NCI-H2171 (cell line): ENCODE results near the gene CALU.

ENCODE experiments used
- DNase-seq: peaks from one replicate; lab custom pipeline; 2025; lab: John Stamatoyannopoulos, UW

Gene CALU

GRCh38 chr7:128739048-128739962 lies at the start of gene CALU:
TSS of gene CALU (plus strand) at chr7:128739359. CDS start at chr7:128748584, 9,225 bp downstream.
- peak; percentile 95 for DNase-seq

- DNase-seq: no peak
Measured at GRCh38 chr7:128691227-128691626, 47.9 kb upstream of the CALU start.

GRCh38 chr7:128692623-128693270 lies 46.4 kb upstream of the CALU start:
- no peak for DNase-seq

GRCh38 chr7:128693373-128694015 lies 45.7 kb upstream of the CALU start:
- no peak for DNase-seq

GRCh38 chr7:128694738-128695137 lies 44.4 kb upstream of the CALU start:
- no peak for DNase-seq

GRCh38 chr7:128697302-128697905 lies 41.8 kb upstream of the CALU start:
- peak; percentile 22 for DNase-seq

- DNase-seq: no peak
Measured at GRCh38 chr7:128699196-128699712, 39.9 kb upstream of the CALU start.

GRCh38 chr7:128699895-128700294 lies 39.3 kb upstream of the CALU start:
- no peak for DNase-seq

GRCh38 chr7:128701062-128701785 lies 37.9 kb upstream of the CALU start:
- DNase-seq: no peak

GRCh38 chr7:128703609-128704241 lies 35.4 kb upstream of the CALU start:
- DNase-seq: no peak

- no peak for DNase-seq
Measured at GRCh38 chr7:128705891-128706333, 33.2 kb upstream of the CALU start.

GRCh38 chr7:128707752-128708151 lies 31.4 kb upstream of the CALU start:
- DNase-seq: no peak

- DNase-seq: no peak
Measured at GRCh38 chr7:128708235-128708634, 30.9 kb upstream of the CALU start.

- DNase-seq: no peak
Measured at GRCh38 chr7:128708824-128709223, 30.3 kb upstream of the CALU start.

GRCh38 chr7:128710481-128710880 lies 28.7 kb upstream of the CALU start:
- DNase-seq: no peak

GRCh38 chr7:128713794-128714193 lies 25.4 kb upstream of the CALU start:
- DNase-seq: no peak

- DNase-seq: no peak
Measured at GRCh38 chr7:128714701-128715495, 24.3 kb upstream of the CALU start.

- DNase-seq: no peak
Measured at GRCh38 chr7:128718967-128719642, 20.1 kb upstream of the CALU start.

- no peak for DNase-seq
Measured at GRCh38 chr7:128721376-128721775, 17.8 kb upstream of the CALU start.
